SH-SY5Y (cell line): ENCODE results near the gene FOXP1.

Source experiments
- GATA2 ChIP-seq: IDR thresholded peaks from 2 replicates; pipeline ENCODE4 v1.6.1; 2011; ENCODE audit warnings: mild to moderate bottlenecking, low read depth, low read length
- GATA3 ChIP-seq: IDR thresholded peaks from 2 replicates; pipeline ENCODE4 v1.6.1; 2011; ENCODE audit warnings: low read depth, mild to moderate bottlenecking, low read length, moderate library complexity

DNA sequence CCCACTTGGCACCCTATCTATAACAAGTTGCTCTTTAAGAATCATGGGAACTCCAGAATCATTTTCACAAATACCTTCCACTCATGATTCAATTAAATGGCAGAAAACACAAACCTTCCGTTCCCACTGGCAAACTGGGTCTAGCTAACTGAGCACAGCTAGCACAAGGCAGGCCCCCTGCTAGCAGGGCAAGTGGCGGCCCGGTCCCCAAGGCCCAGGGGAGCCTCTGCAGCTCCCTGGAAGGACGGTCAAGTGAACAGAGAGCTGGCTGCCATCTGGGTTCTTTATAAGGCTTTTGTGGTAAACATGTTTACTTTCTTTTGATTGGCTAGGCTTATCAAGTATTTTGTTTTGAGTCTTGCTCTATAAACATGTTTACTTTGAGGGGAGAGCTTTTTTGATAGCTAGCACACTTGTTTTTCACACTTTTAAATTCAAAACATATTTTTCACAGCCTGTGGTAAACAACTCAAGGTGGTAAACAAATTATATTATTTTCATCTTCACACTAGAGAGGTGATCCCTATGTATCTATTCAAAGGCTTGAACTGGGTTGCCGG lies 81.4 kb downstream of the FOXP1 start:
- TF ChIP-seq GATA3 (no peak), GATA2 (no peak)
